HG02938 (cell line): ENCODE measurements around the gene SHROOM3.

Experiments
- ATAC-seq: cut with Tn5 transposase; IDR thresholded peaks from one replicate; pipeline ENCODE4 v1.9.1; 2021; ENCODE audit warnings: mild to moderate bottlenecking, moderate library complexity; ENCODE audit not compliant: unreplicated experiment

Gene SHROOM3

DNA sequence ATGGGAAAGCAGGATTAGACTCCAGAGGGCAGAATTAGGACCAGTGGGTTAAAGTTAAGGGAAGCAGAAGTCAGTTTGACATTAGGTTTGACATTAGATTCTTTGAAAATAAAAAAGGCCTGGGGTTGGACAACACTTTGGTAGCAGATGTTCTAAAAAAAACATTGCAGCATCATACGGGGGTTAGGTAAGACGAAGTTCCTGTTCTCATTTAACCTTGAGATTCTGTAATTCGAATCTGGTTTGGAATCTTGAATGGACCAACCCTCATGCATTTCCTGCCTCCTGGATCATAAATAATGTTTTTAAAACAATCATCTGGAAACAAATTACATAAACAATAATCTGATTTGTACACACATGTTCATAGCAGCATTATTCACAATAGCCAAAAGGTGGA is 181.0 kb downstream of the SHROOM3 start:
- no peak for ATAC-seq

DNA sequence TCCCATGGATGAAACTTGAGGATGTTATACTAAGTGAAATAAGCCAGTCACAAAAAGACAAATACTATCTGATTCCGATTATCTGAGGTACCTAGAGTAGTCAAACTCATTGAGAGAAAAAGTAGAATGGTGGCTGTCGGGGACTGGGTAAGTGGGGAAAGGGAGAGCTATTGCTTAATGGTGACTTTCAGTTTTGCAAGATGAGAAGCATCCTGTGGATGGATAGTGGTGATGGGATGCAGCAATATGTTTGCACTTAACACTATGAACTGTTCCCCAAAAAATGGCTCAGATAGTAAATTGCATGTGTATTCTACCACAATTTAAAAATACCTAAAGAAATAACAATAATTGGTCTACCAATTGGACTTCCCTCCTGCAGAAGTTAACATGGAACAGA is 181.5 kb downstream of the SHROOM3 start:
- ATAC-seq, result no peak

DNA sequence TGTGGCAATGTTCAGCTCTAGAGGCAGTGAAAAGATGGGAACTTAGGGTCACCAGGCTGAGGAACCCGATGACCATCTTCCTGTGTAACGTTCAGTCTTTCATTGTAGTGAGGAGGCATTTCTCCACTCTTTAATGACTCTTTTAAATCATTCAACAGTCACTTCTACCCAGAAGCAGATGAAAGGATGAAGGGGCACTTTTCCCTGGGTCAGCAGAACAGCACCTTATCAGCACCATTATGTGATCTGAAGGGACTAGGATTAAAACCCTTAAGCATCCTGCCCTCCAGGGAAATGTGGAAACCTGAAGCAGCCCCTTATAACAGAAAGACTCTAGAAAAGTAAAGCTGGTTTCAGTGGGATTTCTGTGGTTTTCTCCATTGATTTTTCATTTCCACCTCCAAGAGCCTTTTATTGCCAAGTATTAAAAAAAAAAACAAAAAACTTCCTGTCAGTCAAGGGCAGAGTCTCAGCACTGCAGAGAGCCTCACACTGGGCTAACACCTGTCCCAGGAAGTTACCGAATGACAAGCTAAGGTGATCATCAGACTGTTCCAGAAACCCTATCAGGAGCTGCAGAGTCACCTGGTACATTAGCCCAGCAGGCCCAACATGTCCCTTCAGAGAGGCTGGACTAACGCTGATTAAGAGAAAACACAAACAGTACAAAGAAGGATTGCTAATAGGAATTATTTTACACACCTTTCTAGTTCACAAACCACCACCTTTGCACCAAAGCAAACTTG is 185.9 kb downstream of the SHROOM3 start:
- no peak for ATAC-seq

DNA sequence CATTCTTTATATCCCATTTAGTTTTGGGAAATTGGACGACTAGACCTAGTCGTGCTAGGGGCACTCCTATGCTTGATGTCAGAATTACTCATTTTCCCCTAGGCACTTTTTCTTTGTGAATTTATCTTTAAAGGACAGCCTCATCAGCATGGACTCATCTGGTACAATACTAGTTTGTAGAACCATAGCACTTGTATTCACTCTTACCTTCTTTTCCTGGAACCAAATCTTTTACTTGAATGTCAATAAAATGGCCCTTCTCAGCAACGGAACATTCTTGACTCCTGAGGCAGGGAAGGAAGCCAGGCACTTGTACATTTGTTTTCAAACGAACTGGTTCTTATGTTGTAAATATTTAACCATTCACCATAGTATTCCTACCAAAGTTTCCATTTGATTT is 187.1 kb downstream of the SHROOM3 start:
- ATAC-seq, result no peak

DNA sequence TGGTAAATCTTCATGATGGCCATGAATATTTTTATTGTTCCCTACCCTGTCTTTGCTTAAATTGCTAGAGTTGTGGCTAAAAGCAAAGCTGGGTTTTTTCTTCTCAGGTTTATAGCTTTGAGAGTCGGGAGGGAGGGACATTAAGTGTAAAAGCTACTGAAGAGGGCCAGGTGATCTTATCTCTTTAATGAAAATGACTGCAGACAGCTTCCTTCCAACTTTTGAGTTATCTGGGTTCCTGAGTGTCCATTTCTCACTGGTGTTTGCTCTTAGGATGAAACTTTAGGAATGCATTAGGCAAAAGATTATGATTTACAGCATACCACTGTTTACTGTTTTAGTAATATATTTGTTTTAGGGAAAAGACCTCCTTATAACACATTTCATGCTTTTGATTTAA is 187.7 kb downstream of the SHROOM3 start:
- ATAC-seq, result no peak

DNA sequence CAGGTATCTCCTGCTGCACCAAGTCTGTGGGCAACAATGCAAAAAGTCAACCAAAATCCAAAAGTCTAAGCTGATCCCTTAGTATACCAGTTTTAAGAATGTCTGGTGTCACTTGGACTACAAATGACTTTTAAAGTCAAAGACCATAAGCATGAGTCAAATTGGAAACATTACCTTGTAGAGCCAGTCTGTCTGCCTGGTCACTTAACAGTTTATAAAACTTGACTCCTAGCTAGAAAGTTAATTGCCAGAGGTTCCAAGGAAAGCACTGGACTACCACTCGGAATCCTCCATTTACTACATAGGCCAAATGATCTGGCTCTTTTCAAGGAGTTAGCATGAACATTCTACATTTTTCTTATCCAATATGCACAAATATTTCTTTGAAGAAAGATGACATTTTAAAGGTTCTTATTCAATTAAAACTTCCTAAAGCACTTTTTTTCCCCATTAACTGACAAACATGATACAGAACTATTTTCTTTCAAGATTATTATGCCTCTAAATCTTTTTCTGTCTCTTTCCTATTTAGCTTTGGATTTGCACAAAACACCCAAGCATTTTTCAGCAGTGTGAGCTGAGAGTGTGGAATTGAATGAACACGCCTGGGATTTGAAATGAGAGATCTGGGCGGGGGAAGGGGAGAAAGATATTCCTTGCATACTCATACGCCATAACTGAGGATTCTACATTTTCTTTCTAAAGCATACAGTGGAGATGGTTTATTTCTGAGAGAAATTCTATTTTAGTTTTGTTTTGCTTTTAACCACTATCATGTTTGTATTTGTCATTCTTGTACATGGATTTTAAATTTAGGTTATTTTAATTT is 188.4 kb downstream of the SHROOM3 start:
- ATAC-seq, result no peak

DNA sequence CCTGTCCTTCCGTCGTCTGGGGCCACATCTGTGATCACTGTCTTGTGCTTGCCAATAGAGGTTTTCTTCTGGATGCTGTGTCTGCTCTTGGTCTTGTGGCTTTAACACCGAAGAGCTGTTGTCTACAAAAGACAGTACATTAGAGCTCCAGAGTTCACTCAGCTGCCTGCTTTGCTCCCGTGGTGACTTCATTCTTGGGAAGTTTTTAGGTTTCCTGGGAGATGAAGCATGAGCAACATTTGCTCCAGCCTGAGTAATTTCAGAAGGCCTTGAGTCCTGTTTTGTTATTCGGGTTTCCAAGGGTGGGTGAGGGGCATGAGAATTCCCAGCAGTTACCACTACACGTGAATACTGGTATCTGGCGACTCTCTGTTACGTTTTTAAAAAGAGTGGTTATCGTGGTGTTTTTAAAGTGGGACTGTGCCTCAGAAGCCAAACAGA is 189.2 kb downstream of the SHROOM3 start:
- no peak for ATAC-seq

DNA sequence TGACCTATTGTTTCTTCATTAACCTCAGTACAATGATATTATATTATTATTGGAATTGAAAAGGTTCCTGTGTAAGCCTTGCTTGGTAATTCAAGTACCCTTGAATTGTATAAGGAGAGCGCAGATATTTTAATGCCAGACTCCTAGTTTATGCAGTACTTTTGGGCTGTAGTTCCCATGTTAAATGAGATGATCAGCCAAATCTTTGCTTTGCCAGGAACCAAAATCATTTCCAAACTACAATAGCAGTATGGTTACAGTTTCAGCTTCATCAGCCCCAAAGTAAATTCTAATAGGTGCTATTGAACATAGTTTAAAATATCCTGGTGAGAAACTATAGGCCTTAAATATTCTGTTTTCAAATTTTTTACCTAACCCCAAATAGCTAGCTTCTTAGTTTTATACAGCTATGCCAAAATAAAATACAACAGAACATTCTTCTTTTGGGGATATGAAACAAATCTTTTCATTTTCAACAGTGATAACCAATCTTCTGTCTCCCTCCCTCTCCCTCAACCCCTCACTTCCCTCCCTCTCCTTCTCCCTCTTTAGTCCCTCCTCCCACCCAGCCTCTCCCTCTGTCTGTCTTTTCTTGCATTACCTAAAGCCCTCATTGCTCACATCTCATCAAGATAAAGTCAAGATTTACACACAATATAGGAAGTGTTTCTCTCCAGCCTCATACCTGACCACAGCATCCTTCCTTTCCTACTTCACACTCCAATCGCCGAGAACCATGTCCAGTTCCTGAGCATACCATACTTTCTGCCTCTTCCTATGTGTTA is 190.1 kb downstream of the SHROOM3 start:
- ATAC-seq, result no peak

DNA sequence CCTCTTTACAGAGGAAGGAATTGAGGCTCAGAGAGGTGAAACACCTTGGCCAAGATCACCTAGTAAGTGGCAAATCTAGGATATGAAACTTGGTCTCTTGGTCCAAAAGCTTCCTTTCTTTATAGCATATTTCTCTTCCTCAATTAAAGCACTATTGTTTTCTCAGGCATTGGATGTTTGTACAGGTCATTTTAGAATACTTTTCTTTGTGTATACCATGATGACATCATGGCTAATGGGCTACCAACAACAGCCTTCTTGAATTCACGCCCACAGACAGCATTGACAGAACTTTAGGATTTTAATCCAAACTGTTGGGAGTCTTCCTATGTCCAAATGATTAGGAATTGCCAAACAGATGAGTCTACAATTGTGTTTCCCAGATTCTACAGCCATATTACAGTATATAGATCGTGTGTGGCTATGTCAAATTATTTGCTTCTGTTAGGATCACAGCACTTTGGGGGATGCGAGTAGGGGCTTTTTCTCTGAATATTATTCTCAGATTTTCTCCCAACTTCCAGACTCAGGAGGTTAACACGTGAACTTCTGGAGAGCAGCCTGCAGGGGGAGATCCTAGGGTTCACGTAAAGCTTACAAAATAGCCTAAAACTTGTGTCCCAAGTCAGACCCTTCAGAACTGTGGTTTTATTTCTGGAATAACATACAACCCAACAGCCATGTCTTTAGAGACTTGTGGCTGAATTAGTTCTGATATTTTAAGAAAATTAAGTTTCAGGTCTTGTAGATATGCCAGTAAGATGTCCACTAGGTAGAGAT is 191.8 kb downstream of the SHROOM3 start:
- ATAC-seq, result no peak

DNA sequence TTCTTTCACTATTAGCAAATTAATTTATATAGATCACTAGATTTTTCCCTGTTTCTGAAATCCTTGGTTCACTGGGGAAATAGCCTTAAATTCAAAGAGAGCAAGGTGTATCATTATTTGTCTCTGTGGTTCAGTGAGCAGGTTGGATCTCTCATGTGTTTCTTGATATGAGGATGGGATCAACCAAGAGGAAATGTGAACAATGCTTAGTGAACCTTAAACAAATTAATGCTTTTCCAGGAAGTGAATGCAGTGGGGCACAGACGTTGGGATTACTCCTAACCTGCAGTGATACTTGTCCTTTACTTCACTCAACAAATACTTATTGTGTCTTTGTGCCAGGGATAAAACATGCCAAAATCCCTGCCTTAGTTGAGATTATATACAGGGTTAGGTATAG is 193.2 kb downstream of the SHROOM3 start:
- ATAC-seq, result no peak

DNA sequence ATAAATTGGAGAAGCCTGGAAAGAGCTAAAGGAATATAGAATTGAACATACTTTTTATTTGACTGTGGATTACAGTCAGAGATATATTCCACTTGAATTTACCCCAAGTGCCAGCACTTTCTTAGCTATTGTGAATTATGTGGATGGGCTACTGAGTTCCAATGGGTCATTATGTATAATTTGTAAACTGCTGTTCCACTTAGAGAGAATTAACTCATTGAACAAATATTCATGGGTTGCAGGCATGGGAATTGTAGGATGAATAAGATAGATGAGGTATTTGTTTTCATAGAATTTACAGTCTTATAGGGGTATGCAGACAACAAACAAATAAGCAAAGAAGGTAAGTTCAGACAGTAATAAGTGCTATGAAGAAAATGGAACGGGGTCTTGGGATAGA is 195.7 kb downstream of the SHROOM3 start:
- no peak for ATAC-seq

DNA sequence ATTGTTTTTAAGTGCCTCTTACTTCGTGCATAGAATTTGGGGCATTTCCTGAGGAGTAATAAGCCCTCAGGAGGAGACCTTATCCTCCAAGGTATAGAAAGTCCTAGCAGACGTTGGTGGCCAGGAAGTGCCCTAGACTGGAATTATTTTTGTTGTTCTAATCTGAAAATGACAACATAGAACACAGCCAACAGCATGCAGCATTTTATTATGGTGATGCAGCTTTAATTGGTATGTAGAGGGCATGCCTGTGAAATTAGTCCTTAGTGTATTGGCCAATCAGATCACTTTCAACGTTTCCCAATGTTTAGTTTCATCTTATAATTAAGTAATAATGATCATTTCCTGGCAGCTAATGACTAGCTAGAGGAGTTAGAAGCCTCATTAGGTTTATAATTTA is 199.2 kb downstream of the SHROOM3 start:
- no peak for ATAC-seq

DNA sequence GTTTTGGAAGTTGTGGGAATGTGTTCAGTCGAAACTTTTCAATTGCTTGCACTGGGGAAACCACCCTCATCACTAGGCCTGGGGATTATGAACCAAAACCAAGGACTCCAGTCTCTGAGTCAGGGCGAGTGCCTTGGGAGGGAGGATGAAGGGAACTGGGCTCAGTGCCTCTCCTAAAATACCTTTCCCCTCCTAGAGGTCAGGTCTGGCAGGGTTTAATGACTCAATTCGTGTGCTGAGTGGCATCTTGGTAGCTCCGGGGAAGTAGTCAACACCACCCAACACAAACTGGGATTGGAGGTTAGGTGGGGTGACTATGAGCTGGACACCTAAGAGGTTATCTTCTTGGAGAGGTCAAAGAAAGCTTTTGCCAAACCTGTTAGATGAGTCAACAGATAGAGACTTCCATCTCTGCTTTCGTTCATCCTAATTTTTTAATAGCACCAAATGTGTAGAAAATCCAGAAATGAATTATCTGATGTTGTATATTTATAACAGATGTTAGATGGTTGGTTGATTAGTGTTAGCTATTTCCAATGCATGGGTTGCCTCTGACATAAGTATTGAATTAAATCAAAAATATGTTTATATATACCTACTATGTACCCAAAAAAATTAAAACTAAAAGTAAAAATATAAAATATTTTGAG is 202.8 kb downstream of the SHROOM3 start:
- ATAC-seq, result no peak

DNA sequence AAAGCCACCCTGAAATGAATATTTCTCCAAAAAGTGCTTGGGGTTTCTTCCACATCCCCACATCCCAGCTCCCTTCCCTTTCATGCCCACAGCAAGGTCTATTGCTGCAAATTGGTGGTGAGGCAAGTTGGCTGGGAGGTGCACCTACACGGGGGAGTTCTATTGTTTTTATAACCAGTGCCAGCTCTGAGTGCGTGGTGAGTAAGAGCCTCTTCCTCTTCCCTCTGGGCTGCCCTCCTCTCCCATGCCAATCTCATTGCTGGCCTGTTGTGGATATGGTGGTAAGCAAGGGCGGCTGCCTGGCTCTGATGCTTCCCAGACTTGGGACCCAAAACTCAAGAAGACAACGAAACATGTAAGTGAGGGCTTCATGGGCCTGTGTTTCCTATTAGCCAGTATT is 204.3 kb downstream of the SHROOM3 start:
- ATAC-seq, result no peak

DNA sequence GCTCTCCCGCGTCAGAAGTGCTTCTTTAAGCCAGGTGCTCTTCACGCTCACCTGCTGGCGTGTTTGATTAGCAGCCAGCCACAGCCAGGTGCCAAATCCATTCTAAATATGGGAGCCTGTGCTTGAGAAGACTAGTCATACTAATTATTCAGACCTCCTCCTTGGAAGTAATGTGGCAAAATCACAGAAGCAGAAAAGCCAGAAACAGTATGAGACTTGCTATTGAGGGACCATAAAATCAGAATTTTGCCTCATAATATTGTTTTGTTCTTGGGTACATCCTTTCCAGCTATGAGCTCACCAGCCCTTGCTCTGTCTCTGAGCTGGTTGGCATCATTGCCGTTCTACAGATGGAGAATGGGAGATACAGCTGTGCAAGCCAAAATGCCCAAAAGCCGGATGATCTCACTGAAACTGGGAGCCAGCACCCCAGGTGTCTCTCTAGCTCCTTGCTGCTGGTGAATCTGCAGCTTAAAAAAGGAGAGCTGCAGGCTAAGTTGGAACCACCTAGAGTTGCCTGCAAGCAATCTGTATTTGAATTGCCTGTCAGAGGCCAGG is 205.4 kb downstream of the SHROOM3 start:
- no peak for ATAC-seq

DNA sequence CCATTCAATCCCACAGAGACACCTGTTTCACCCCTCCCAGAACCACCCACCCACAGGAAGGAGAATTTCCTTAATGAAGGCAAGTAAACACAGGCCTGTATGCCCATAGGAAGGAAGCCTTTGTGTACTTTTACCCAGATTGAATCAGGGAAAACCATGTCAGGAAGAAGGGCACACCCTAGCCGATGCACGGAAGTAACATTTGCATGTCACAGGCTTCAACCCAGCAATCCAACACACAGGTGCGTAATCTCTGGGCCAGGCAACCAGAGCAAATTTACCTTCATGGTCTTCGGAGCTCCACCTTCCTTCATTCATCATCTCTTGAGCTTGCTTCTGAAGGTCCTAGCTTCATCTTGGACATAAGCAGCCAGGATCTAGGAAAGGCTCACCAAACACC is 206.3 kb downstream of the SHROOM3 start:
- no peak for ATAC-seq

DNA sequence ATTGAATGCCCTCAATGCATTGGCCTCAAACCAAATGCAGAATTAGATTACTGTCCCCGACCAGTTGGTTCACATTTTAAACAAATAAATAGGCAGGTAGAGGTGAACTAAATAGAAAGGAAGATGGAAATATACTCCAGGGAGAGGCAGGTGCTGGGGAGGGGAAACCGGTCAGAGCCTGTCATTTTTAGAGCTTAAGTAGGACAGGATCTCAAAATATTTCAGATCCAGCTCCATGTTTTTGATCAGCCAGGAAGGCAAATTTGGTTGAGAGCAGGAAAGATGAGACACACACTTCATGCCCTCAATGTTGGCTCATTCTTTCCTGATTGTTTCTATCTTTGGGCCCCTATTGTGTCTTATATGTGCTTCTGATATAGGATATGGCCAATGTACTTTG is 206.7 kb downstream of the SHROOM3 start:
- ATAC-seq, result no peak

DNA sequence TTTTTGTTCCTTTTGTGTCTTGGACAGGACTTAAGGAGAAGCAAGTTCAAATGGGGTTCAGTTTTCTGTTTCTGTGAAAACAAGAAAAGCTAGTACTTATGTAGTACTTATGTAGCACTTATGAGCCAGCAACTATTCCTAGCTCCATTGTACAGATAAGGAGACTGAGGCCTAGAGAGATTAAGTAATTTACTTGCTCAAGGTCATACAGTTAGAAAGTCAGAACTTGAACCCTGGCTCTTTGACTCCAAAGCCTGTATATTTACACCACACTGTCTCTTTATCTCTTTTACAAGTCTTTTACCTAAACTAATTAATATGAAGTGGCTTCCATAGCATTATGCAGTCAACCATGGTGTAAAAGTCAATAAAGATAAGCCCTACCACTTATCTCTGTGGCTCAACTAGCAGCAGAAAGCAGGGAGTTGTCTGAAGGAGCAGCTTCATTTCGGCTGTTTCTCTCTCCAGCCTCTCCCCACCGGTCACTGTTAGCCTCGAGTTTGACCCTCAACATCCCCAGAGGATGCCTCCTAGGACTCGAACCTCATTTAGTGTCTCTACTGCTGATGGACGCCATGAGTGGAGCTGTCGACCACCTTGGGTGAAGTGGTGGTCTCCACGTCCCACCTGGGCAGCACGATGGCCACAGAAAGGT is 209.9 kb downstream of the SHROOM3 start:
- ATAC-seq, result no peak

DNA sequence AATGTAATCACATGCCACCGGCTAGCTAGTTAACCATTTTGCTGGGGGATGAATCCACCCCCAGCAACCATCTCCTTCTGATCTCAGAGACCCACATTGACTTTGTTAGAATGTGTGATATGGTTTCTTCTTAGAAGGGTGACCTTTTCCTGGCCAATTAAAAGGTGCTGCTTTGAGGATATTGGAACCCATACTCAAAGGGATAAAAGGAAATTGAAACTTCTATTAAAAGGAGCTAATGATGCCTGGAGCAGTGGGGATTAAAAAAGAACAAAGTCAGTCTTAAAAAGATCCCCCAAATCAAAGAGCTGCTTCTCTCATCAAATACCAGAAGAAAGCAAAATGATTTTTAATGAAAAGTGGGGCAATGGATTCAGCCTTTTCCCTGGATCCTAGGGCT is 214.1 kb downstream of the SHROOM3 start:
- no peak for ATAC-seq
